GM23338 (cell line): ENCODE results near the gene GGCX. TPM values are rescaled to one million over a fixed set of nuclear protein-coding genes. Genes with fewer than 3 reads are reported as not detected.
A peak's percentile ranks its signal among the peaks of the same experiment; 100 is the strongest.

Experiments
- ATAC-seq: fragments of 200-7000 bp; cut with Tn5 transposase; 3 replicates; pipeline ENCODE4 v1.9.1; 2020
- DNase-seq: peaks from one replicate; pipeline ENCODE4 v3.0.0-alpha.2; 2015; ENCODE audit warnings: low spot score
- H2AFZ ChIP-seq: fragments of 200-600 bp; sonication (generic); 2 replicates; pipeline ENCODE4 v1.8.0; 2016; ENCODE audit warnings: antibody characterized with exemption, mild to moderate bottlenecking, moderate library complexity
- H3F3A ChIP-seq: fragments of 200-600 bp; sonication (generic); replicated peaks from 2 replicates; pipeline ENCODE4 v1.8.0; 2017; ENCODE audit warnings: antibody characterized with exemption, mixed run types, low read depth
- H3K27ac ChIP-seq: fragments of 200-600 bp; sonication (generic); 2 replicates; pipeline ENCODE4 v1.6.1; 2016; ENCODE audit warnings: low read depth
- H3K27me3 ChIP-seq: fragments of 200-600 bp; sonication (generic); 2 replicates; pipeline ENCODE4 v1.8.0; 2016; ENCODE audit warnings: mild to moderate bottlenecking, mixed run types, moderate library complexity; ENCODE audit not compliant: insufficient read depth
- H3K36me3 ChIP-seq: fragments of 200-600 bp; sonication (generic); 2 replicates; pipeline ENCODE4 v1.8.0; 2016; ENCODE audit warnings: mild to moderate bottlenecking; ENCODE audit not compliant: insufficient read depth
- H3K4me1 ChIP-seq: fragments of 200-600 bp; sonication (generic); 2 replicates; pipeline ENCODE4 v1.8.0; 2016; ENCODE audit warnings: mild to moderate bottlenecking, moderate library complexity; ENCODE audit not compliant: insufficient read depth
- H3K4me2 ChIP-seq: fragments of 200-600 bp; sonication (generic); 2 replicates; pipeline ENCODE4 v1.7.1; 2017; ENCODE audit warnings: mixed run types
- H3K4me3 ChIP-seq: fragments of 200-600 bp; sonication (generic); 2 replicates; pipeline ENCODE4 v1.6.1; 2016; ENCODE audit warnings: mixed run types
- H3K79me2 ChIP-seq: fragments of 200-600 bp; sonication (generic); replicated peaks from 2 replicates; pipeline ENCODE4 v1.8.0; 2017; ENCODE audit warnings: mild to moderate bottlenecking; ENCODE audit not compliant: insufficient read depth
- H3K9me2 ChIP-seq: fragments of 200-600 bp; sonication (generic); 2 replicates; pipeline ENCODE4 v1.8.0; 2017; ENCODE audit not compliant: insufficient read depth
- H4K20me1 ChIP-seq: fragments of 200-600 bp; sonication (generic); replicated peaks from 2 replicates; pipeline ENCODE4 v1.8.0; 2017; ENCODE audit warnings: mild to moderate bottlenecking; ENCODE audit not compliant: insufficient read depth
- H3K27ac Mint-ChIP-seq: 2 replicates; pipeline ENCODE4 v1.8.0; 2020; ENCODE audit warnings: inconsistent platforms, mild to moderate bottlenecking, moderate library complexity, mixed read lengths
- H3K27me3 Mint-ChIP-seq: 3 replicates; pipeline ENCODE4 v1.8.0; 2022; ENCODE audit warnings: low read depth, mild to moderate bottlenecking, moderate library complexity, mixed read lengths, inconsistent platforms; ENCODE audit not compliant: insufficient read depth, poor library complexity
- H3K36me3 Mint-ChIP-seq: 3 replicates; pipeline ENCODE4 v1.8.0; 2021; ENCODE audit warnings: low read depth, mild to moderate bottlenecking, inconsistent platforms, moderate library complexity, mixed read lengths
- H3K4me1 Mint-ChIP-seq: 3 replicates; pipeline ENCODE4 v1.8.0; 2020; ENCODE audit warnings: mild to moderate bottlenecking, inconsistent platforms, mixed read lengths
- H3K4me3 Mint-ChIP-seq: 3 replicates; pipeline ENCODE4 v1.8.0; 2021; ENCODE audit warnings: moderate library complexity, mild to moderate bottlenecking, inconsistent platforms, mixed read lengths
- H3K9me3 Mint-ChIP-seq: 3 replicates; pipeline ENCODE4 v1.8.0; 2020; ENCODE audit warnings: moderate library complexity, mild to moderate bottlenecking, inconsistent platforms, mixed read lengths
- CTCF ChIP-seq, 2 experiments: fragments of 200-600 bp in 1 of 2; sonication (generic) in 1 of 2; conservative IDR thresholded peaks; 2 replicates each; pipeline versions ENCODE4 v1.5.1 to v1.6.1; 2016 to 2017; ENCODE audit warnings: antibody characterized with exemption in 2 of 2, low read depth in 2 of 2, mild to moderate bottlenecking in 2 of 2, moderate library complexity in 1 of 2
- EZH2 ChIP-seq: fragments of 200-600 bp; sonication (generic); IDR thresholded peaks from one replicate; pipeline ENCODE4 v1.8.0; 2017; ENCODE audit warnings: antibody characterized with exemption, mild to moderate bottlenecking, low read depth; ENCODE audit not compliant: unreplicated experiment
- EZH2phosphoT487 ChIP-seq: fragments of 200-600 bp; sonication (generic); IDR thresholded peaks from one replicate; pipeline ENCODE4 v1.8.1; 2018; ENCODE audit warnings: antibody characterized with exemption; ENCODE audit not compliant: unreplicated experiment
- JUNB ChIP-seq: IDR thresholded peaks from one replicate; pipeline ENCODE4 v1.6.1; 2016; ENCODE audit warnings: antibody characterized with exemption; ENCODE audit not compliant: unreplicated experiment
- NANOG ChIP-seq: IDR thresholded peaks from 2 replicates; pipeline ENCODE4 v1.6.1; 2016; ENCODE audit warnings: antibody characterized with exemption, borderline replicate concordance
- POLR2AphosphoS5 ChIP-seq: IDR thresholded peaks from 2 replicates; pipeline ENCODE4 v1.6.1; 2016; ENCODE audit warnings: antibody characterized with exemption, low read depth
- REST ChIP-seq: IDR thresholded peaks from one replicate; pipeline ENCODE4 v1.6.1; 2018; ENCODE audit warnings: antibody characterized with exemption; ENCODE audit not compliant: unreplicated experiment
- STAT1 ChIP-seq: IDR thresholded peaks from one replicate; pipeline ENCODE4 v1.6.1; 2016; ENCODE audit warnings: antibody characterized with exemption; ENCODE audit not compliant: unreplicated experiment
- ZNF114 ChIP-seq: fragments of 250-450 bp; sonication (Bioruptor Pico); IDR thresholded peaks from 2 replicates; pipeline ENCODE4 v1.5.0; 2020; ENCODE audit warnings: mild to moderate bottlenecking, moderate library complexity
- ZNF331 ChIP-seq: fragments of 250-450 bp; sonication (Bioruptor Pico); IDR thresholded peaks from 2 replicates; pipeline ENCODE4 v1.5.0; 2020; ENCODE audit warnings: low read depth, mild to moderate bottlenecking, moderate library complexity
- ZNF462 ChIP-seq: fragments of 250-450 bp; sonication (Bioruptor Pico); IDR thresholded peaks from 2 replicates; pipeline ENCODE4 v1.5.0; 2020; ENCODE audit warnings: mild to moderate bottlenecking, moderate library complexity
- polyA plus RNA-seq: library from polyadenylated mRNA; unstranded; fragments of >200 nt; fragmentation: Nextera tagmentation; extraction: Ambion mirVana; gene quantifications from 2 replicates; pipeline ENCODE4 v1.2.1, GENCODE V29; 2016
- total RNA-seq: library from RNA; depleted of rRNA; stranded (reverse); fragments of >200 nt; shearing (Covaris generic); gene quantifications from 2 replicates; pipeline ENCODE4 v1.2.3, GENCODE V29; 2014

Gene GGCX
- total and polyA plus RNA-seq, 2 experiments from 2014 or later: 14.4 to 36.2 TPM

DNA sequence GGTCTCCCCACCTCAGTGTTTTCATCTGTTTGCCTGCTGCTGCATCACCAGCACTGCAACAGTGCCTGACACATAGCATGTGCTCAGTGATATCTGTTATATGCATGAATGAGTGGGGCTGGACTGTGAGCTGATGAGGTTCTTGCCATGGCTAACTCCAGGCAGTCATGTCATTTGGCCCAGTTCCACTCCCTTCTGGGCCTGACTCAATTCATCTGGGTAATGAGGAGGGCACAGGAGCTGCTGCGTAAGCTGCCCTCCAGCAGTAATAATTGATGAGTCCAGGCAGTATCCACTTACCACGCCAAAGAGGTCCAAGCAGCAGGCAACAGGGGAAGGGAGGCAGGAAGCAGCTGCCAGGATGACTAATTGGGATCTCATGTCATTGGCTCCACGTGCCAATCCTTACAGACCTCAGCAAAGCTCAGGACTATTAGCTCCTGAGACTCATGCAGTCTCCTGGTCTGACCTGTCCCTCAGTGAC is 56.5 kb downstream of the GGCX start (continued):
- TF ChIP-seq EZH2: no peak
- no peak for TF ChIP-seq ZNF114 (CRISPR knock-in tag)

GRCh38 chr2:85503851-85504777 is 57.2 kb downstream of the GGCX start:
- Histone ChIP-seq H3K27me3 (no peaks in the 10 kb centered on the region), H3K4me2 (no peak overlapping the region), H3F3A (no peaks in the 10 kb centered on the region), H2AFZ (peak overlapping the region; percentile 69), H3K9me2 (no peaks in the 10 kb centered on the region), H3K27ac (no peak overlapping the region), H4K20me1 (no peaks in the 10 kb centered on the region), H3K4me3 (no peak overlapping the region), H3K36me3 (no peaks in the 10 kb centered on the region), H3K4me1 (peaks cover 6% of the 10 kb centered on the region), H3K79me2 (no peaks in the 10 kb centered on the region)
- Mint-ChIP-seq H3K36me3 (no peaks in the 10 kb centered on the region), H3K4me1 (peaks cover 5% of the 10 kb centered on the region), H3K27me3 (peaks cover 7% of the 10 kb centered on the region), H3K9me3 (no peaks in the 10 kb centered on the region; the same call in 2 of the 3 replicates), H3K27ac (0 out of 2 replicates have a peak overlapping the region, but pooled peaks have one; percentile 24), H3K4me3 (no peak overlapping the region)
- ATAC-seq: no peak
- no peak for DNase-seq
- TF ChIP-seq STAT1: no peak
- no peak for TF ChIP-seq EZH2phosphoT487
- TF ChIP-seq POLR2AphosphoS5: no peak
- TF ChIP-seq CTCF (conservative IDR thresholded peaks at IDR 0.05; ENCODE audit: low read depth in 2 of 2): no peak
- TF ChIP-seq JUNB: no peak
- TF ChIP-seq NANOG: no peak
- no peak for TF ChIP-seq ZNF331
- no peak for TF ChIP-seq REST
- no peak for TF ChIP-seq ZNF462 (CRISPR knock-in tag)
- no peak for TF ChIP-seq ZNF114 (CRISPR knock-in tag)
- no peak for TF ChIP-seq EZH2
